GM19193 (cell line): ENCODE data around the gene TMEM107.

Experiments
- POLR2A ChIP-seq: IDR thresholded peaks from 4 replicates; pipeline ENCODE4 v1.6.1; 2011; ENCODE audit not compliant: insufficient read depth, insufficient read length; ENCODE audit errors: extremely low read depth

The TMEM107 gene

GRCh38 chr17:8159032-8159400 is 17.2 kb downstream of the TMEM107 start:
- no peak for TF ChIP-seq POLR2A

DNA sequence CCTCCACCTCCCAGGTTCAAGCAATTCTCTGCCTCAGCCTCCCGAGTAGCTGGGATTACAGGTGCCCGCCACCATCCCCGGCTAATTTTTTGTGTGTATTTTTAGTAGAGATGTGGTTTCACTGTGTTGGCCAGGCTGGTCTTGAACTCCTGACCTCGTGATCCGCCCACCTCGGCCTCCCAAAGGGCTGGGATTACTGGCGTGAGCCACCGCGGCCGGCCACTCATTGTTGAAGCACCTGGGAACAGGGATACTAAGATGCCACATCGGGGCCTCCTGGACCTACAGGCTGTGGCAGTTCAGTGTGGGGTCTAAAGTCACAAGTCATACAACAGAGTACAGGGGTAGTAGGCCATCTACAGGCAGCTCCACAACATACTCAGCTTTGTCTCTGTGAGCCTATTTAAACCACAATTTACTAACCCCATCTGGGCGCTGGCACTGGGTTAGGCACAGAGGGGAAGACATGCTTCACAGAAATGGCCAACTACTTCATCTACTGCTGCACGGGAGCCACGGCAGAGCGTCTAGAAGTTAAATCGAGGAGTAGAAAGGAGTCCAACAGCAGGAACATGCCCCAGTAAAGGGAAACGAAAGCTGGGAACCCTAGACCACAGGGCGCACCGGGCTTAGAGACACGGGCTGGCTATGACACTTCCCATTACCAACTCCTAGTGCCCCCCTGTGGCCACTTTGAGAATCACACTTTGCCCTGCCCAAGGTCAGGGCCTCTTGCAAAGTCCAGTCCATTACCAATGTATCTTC is 17.7 kb downstream of the TMEM107 start:
- peak; percentile 36 for TF ChIP-seq POLR2A

DNA sequence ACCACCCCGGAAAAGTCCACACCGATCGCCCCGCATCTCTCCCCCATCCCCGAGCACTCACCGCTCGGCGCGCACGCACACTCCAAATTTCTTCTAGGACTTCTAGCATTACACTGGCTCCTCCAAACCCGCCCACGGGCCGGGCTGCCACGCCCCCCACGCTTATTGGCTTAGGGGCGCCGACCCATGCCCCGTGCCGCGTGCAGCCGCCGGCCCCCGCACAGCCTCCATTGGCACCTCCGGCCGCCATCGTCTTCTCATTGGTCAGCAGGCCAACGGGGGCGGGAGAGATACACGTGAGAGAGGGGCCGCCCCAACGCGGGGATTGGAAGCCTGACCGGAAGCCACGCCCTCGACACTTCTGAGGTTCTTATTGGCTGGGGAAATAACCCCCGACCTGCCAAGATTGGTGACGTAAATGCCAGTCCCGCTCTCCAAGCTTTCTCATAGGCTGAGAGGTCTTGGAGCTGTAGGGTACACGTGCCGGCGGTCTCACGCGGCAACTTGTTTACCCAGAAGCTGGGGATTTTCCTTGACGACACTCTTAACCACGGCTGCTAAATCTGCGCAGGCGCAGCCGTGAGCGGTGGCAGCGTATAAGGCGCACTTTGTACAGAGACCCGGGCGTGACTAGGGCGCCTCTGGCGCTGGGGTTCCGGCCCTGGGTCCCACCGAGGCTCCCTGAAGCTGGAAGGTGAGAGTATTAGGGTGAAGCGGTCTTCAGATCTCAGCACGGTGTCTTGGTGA is 19.8 kb downstream of the TMEM107 start:
- TF ChIP-seq POLR2A: peak; percentile 78

DNA sequence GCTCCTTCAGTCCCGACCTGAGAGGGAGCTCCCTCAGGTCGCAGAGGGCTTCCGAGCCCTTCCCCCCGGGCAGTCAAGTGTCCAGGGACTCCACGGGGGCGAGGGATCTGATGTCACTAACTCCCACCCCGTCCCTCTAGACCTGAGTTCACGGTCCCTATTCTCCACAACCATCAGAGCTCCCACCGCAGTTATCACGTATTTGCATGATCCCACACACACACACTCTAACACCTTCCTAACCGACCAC is 20.3 kb downstream of the TMEM107 start:
- no peak for TF ChIP-seq POLR2A

- TF ChIP-seq POLR2A: no peak
Measured at GRCh38 chr17:8155231-8155995, 20.8 kb downstream of the TMEM107 start.

DNA sequence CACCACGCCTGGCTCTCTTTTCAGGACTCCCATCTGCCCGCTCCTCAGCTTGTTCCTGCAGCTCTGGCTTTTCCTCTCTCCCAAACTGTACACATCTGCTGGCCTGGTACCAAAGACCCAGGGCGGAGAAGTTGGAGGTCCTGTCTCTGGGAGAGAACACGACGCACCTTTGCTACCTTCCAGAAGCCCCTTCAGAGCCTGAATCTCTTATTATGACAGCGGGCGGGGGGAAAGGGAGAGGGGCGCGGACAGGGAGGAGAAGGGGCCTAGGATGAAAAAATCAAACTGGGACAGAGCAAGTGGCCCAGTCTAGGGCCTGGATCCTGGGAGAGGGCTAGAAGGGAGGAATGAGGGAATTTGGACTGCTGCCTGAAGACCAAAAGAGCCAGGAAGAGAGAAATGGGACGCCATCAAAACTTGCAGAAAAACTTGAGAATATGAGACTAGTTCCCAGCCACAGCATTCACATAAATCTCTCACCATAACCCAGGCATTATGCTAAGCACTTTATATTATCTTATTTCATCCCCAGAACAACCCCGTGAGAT is 21.5 kb downstream of the TMEM107 start:
- TF ChIP-seq POLR2A: no peak

- TF ChIP-seq POLR2A: no peak
Measured at GRCh38 chr17:8153957-8154607, 22.1 kb downstream of the TMEM107 start.

DNA sequence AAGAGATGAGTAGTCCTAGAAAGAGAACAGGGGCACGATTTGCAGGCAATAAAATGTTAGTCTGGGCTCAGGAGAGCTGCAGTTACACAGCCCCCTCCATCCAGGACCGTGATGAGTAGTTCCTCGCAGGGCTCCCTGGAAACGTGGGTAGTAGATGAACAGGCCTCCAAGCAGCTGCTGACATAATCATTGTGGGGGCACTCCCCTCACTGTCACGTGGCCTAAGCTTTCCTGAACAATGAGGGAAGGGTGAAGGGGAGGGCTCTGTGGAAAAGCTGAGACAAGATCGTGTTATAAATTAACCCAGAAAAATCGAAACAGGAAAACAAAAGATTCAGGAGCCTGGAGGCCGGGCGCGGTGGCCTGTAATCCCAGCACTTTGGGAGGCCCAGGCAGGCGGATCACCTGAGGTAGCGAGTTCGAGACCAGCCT is 22.6 kb downstream of the TMEM107 start:
- no peak for TF ChIP-seq POLR2A

- TF ChIP-seq POLR2A: no peak
Measured at GRCh38 chr17:8153031-8153451, 23.1 kb downstream of the TMEM107 start.

DNA sequence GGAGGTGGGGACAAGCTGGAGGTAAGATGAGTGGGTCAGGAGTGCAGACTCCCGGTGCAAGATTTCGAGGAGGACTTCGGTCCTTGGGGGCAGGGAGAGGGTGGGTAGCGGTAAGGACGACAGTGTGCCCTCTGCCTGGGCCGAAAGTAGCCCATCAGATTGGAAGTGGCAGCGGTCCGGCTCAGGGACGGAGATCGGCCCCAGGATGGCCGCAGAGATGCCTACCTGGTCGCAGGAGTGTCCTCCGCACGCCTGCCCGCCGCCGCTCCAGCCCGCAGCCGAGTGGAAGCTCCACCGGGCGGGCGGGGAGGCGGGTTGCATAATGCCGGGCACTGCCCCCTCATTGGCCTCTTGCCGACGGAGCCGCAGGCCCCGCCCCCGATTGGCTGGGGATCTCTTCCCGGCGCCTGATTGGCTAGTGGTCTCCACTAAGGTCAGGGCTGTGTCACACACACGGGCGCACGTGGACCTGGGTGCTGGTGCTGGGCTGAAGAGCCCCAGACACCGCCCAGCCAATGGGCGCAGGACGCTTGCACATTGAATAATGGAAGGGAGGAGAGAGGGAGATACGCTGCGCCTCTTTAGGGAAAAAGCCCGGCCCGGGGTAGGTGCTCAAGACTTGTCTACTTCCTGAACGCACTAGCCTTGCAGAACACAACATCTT is 23.9 kb downstream of the TMEM107 start, which contains the start of gene PER1:
TSS of gene PER1 (minus strand) at position 293 of the 664 bp plus-strand sequence. CDS start 1,698 bp downstream, outside the sequence.
- TF ChIP-seq POLR2A: peak; percentile 77

DNA sequence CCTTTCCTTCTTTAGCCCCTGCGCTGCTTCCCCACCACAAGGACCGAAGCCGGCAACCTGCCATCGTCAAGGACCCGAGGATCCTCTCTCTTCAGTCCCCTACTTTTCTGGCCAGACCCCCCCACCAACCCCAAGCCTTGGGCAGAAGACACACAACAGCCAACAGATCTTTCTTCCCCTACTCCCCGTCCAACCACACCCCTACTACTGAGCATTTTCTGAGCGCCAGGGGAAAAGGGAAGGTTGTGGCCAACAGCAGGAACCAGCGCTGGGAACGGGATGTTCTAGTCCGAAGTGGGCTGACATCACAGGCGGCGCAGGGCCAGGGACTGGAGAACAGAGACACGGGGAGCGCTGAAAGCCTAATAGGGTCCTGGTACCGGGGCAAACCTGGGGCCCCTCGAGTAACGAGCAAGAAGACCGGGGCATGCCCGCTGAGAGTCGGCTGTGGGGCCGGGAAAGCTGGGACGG is 24.5 kb downstream of the TMEM107 start:
- no peak for TF ChIP-seq POLR2A

GRCh38 chr17:8151120-8151640 is 25.0 kb downstream of the TMEM107 start:
- peak; percentile 29 for TF ChIP-seq POLR2A

DNA sequence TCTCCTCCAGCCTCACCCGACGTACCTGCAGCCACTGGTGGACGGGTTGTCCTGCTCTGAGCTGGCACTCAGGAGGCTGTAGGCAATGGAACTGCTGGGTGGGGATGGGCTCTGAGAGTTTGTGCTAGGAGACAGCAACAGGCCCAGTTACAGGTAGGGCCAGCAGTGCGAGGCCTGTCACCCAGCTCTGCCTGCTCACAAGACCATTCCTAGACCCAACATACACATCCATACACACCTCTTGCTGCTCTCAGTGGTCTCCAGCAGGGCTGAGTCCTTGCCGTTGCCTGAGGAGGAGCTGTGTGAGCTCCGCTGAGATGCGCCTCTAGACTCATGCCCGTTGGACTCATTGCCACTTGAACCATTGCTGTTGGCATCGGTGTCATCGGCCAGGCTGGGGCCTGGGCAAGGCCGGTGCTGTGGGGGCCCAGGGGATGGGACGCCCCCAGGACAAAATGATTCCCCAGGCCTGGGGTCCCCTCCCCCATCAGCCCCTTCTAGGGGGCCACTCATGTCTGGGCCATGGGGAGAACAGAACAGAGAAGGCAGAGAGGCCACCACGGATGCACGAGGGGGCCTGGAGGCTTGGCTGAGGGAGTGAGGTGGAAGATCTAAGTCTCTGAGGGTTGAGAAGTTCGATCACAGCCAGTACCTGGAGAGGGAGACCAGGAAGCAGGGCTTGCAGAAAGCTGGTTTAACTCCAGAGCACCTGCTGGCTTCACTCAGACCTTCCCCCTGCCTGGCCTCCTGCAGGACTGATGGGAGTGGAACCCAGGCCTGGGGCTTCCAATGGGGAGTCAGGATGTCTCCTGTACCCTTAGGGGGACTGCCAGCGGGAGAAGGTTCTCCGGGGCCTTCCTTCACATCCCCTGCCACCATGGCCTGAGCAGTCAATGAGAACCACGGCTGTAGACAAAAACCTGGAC is 25.7 kb downstream of the TMEM107 start:
- no peak for TF ChIP-seq POLR2A
